CD14-positive monocyte (primary cell): ENCODE results near the gene COPG2. TPM values are rescaled to one million over a fixed set of nuclear protein-coding genes. Genes with fewer than 3 reads are reported as not detected.

Source experiments
- DNase-seq, 3 donors: peaks; one replicate each; pipeline ENCODE4 v3.0.0-alpha.2; 2011 to 2022
- H2AFZ ChIP-seq: 2 replicates; pipeline ENCODE4 v1.6.0; 2012; ENCODE audit warnings: mild to moderate bottlenecking, low read depth, low read length, inconsistent platforms; ENCODE audit not compliant: insufficient read depth, poor library complexity, severe bottlenecking
- H3K27ac ChIP-seq, 2 donors: 1 replicate in 1 of 2; 2 replicates in 1 of 2; pipeline ENCODE4 v1.5.1; 2012 to 2013; ENCODE audit warnings: low read length in 2 of 2, control low read depth in 1 of 2, inconsistent platforms in 1 of 2, low read depth in 1 of 2, mild to moderate bottlenecking in 1 of 2
- H3K27me3 ChIP-seq, 2 donors: one replicate each; pipeline versions ENCODE4 v1.6.0 to v1.6.1; 2011 to 2013; ENCODE audit warnings: low read length in 2 of 2; ENCODE audit not compliant: control insufficient read depth in 2 of 2, insufficient read depth in 2 of 2
- H3K36me3 ChIP-seq, 2 donors: replicated peaks in 1 of 2; 1 replicate in 1 of 2; 2 replicates in 1 of 2; pipeline versions ENCODE4 v1.5.1 to v1.6.1; 2012 to 2013; ENCODE audit warnings: low read length in 2 of 2, control low read depth in 1 of 2, inconsistent platforms in 1 of 2, mild to moderate bottlenecking in 1 of 2; ENCODE audit not compliant: insufficient read depth in 2 of 2, control insufficient read depth in 1 of 2
- H3K4me1 ChIP-seq, 2 donors: 1 replicate in 1 of 2; 2 replicates in 1 of 2; pipeline versions ENCODE4 v1.5.1 to v1.6.1; 2012 to 2013; ENCODE audit warnings: low read length in 2 of 2, control low read depth in 1 of 2, inconsistent platforms in 1 of 2, mild to moderate bottlenecking in 1 of 2, moderate library complexity in 1 of 2; ENCODE audit not compliant: insufficient read depth in 2 of 2, control insufficient read depth in 1 of 2
- H3K4me2 ChIP-seq: replicated peaks from 2 replicates; pipeline ENCODE3; 2012; ENCODE audit warnings: low read length, moderate library complexity, mild to moderate bottlenecking; ENCODE audit not compliant: poor library complexity, severe bottlenecking; ENCODE audit errors: extremely low read depth
- H3K4me3 ChIP-seq, 3 experiments: fragments of 200-600 bp in 1 of 3; sonication (generic) in 1 of 3; replicated peaks in 1 of 3; 1 replicate in 2 of 3; 2 replicates in 1 of 3; pipeline ENCODE4 v1.5.1; 2011 to 2013; ENCODE audit warnings: low read length in 3 of 3, mild to moderate bottlenecking in 3 of 3, control low read depth in 2 of 3, low read depth in 2 of 3, inconsistent platforms in 1 of 3, moderate library complexity in 1 of 3
- H3K79me2 ChIP-seq: 2 replicates; pipeline ENCODE4 v1.6.0; 2012; ENCODE audit warnings: mild to moderate bottlenecking, control low read depth, inconsistent platforms, low read length, moderate library complexity; ENCODE audit not compliant: insufficient read depth
- H3K9ac ChIP-seq: 2 replicates; pipeline ENCODE4 v1.6.0; 2017; ENCODE audit warnings: low read length, mild to moderate bottlenecking; ENCODE audit not compliant: insufficient read depth, poor library complexity, severe bottlenecking
- H3K9me3 ChIP-seq, 2 donors: replicated peaks in 1 of 2; 1 replicate in 1 of 2; 2 replicates in 1 of 2; pipeline versions ENCODE4 v1.5.1 to v1.6.1; 2012 to 2013; ENCODE audit warnings: low read length in 2 of 2, control low read depth in 1 of 2; ENCODE audit not compliant: control insufficient read depth in 1 of 2, insufficient read depth in 1 of 2
- H4K20me1 ChIP-seq: 2 replicates; pipeline ENCODE4 v1.6.0; 2012; ENCODE audit warnings: mild to moderate bottlenecking, low read length, control low read depth, moderate library complexity; ENCODE audit not compliant: insufficient read depth
- H3K27ac Mint-ChIP-seq, 7 donors: one replicate each; pipeline ENCODE4 v1.8.0; 2020; ENCODE audit warnings: mild to moderate bottlenecking in 7 of 7, mixed read lengths in 7 of 7, moderate library complexity in 6 of 7, inconsistent platforms in 2 of 7
- H3K27me3 Mint-ChIP-seq, 3 donors: one replicate each; pipeline ENCODE4 v1.8.0; 2021 to 2022; ENCODE audit warnings: low read depth in 3 of 3, mild to moderate bottlenecking in 3 of 3, mixed read lengths in 3 of 3, moderate library complexity in 3 of 3, inconsistent platforms in 1 of 3
- H3K36me3 Mint-ChIP-seq, 2 donors: one replicate each; pipeline ENCODE4 v1.8.0; 2020; ENCODE audit warnings: mixed read lengths in 2 of 2, inconsistent platforms in 1 of 2, mild to moderate bottlenecking in 1 of 2
- H3K4me1 Mint-ChIP-seq: one replicate; pipeline ENCODE4 v1.8.0; 2020; ENCODE audit warnings: mild to moderate bottlenecking, mixed read lengths
- H3K4me3 Mint-ChIP-seq, 2 donors: one replicate each; pipeline ENCODE4 v1.8.0; 2020; ENCODE audit warnings: mild to moderate bottlenecking in 2 of 2, mixed read lengths in 2 of 2, moderate library complexity in 1 of 2
- H3K9me3 Mint-ChIP-seq, 7 donors: one replicate each; pipeline ENCODE4 v1.8.0; 2020 to 2022; ENCODE audit warnings: mixed read lengths in 7 of 7, mild to moderate bottlenecking in 6 of 7, moderate library complexity in 6 of 7, inconsistent platforms in 2 of 7
- WGBS: methylation state at CpG from one replicate; pipeline ENCODE4 v1.1.5; 2013; ENCODE audit warnings: missing lambda C conversion rate; ENCODE audit not compliant: insufficient coverage; 5-methylcytosine and 5-hydroxymethylcytosine counted together
- intact Hi-C, 2 donors: fragments of 100-400 bp; cut with micrococcal nuclease; formaldehyde crosslinking; loops; one replicate each; pipeline versions ENCODE4 v1.15.0 to v1.15.1; 2023
- polyA plus RNA-seq, 3 donors: library from polyadenylated mRNA; depleted of rRNA in 1 of 3; unstranded in 2 of 3; stranded (reverse) in 1 of 3; fragments of 300-500 nt in 2 of 3; fragments of >200 nt in 1 of 3; fragmentation: Illumina TruSeq in 2 of 3; gene quantifications; 1 replicate in 2 of 3; 2 replicates in 1 of 3; pipeline ENCODE4 v1.2.3, GENCODE V29; 2012 to 2021
- TF ChIP-seq, protein P1 (sequence below): fragments of 200-600 bp; IDR thresholded peaks from one replicate; pipeline ENCODE4 v1.8.0; 2022; ENCODE audit warnings: antibody characterized with exemption, mild to moderate bottlenecking

COPG2 gene
- polyA plus RNA-seq, 3 donors, result 2.7 to 10.3 (median 9.6) TPM

DNA sequence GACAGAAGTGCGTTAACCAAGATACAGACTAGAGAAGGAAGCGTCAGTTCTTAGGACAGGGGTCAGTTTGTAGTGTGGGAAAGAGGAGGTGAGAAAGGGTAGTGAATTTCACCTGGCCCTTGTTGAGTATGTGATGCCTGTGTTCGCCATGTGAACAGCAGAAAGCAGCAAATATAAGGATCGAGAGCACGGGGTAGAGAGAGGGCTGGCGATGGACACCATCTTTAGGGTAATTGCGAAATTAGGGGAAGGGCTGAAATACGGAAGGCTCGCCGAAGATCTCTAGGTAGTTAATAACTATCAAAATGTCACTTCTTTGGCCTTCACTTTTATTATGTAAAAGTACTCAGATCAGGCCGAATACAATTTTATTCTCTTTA is 182.8 kb downstream of the COPG2 start:
- intact Hi-C loops, result no loop called here
- WGBS, result 76% methylated on average over 5 of the region's 11 CpGs
- Histone ChIP-seq H4K20me1 (no peaks in the 10 kb centered on the region), H3K9me3 (peaks cover 0 to 5% of the 10 kb centered on the region in 2 donors), H3K9ac (peak overlapping the region; percentile 53), H3K27ac (no peak overlapping the region), H2AFZ (peak overlapping the region; percentile 99), H3K27me3 (peaks cover 2 to 27% of the 10 kb centered on the region in 2 donors), H3K36me3 (no peaks in the 10 kb centered on the region), H3K4me1 (peaks cover 26 to 32% of the 10 kb centered on the region in 2 donors), H3K4me3 (peak overlapping the region; percentile 55 to 83 (median 82)), H3K4me2 (peak overlapping the region; percentile 95), H3K79me2 (no peaks in the 10 kb centered on the region)
- H3K36me3 Mint-ChIP-seq, result peaks cover 0 to 4% of the 10 kb centered on the region in 2 donors
- H3K27ac Mint-ChIP-seq, result peak overlapping the region in 3 of 7 donors; percentile 13 to 55 (median 15)
- peaks cover 0 to 8% (median 3%) of the 10 kb centered on the region in 7 donors for H3K9me3 Mint-ChIP-seq
- H3K4me1 Mint-ChIP-seq, result peaks cover 32% of the 10 kb centered on the region
- DNase-seq, result no peak
- peak overlapping the region; percentile 90 to 93 for H3K4me3 Mint-ChIP-seq
- TF ChIP-seq, protein P1, sequence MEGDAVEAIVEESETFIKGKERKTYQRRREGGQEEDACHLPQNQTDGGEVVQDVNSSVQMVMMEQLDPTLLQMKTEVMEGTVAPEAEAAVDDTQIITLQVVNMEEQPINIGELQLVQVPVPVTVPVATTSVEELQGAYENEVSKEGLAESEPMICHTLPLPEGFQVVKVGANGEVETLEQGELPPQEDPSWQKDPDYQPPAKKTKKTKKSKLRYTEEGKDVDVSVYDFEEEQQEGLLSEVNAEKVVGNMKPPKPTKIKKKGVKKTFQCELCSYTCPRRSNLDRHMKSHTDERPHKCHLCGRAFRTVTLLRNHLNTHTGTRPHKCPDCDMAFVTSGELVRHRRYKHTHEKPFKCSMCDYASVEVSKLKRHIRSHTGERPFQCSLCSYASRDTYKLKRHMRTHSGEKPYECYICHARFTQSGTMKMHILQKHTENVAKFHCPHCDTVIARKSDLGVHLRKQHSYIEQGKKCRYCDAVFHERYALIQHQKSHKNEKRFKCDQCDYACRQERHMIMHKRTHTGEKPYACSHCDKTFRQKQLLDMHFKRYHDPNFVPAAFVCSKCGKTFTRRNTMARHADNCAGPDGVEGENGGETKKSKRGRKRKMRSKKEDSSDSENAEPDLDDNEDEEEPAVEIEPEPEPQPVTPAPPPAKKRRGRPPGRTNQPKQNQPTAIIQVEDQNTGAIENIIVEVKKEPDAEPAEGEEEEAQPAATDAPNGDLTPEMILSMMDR, result no peak
- H3K27me3 Mint-ChIP-seq, result peaks cover 24 to 34% (median 28%) of the 10 kb centered on the region in 3 donors

DNA sequence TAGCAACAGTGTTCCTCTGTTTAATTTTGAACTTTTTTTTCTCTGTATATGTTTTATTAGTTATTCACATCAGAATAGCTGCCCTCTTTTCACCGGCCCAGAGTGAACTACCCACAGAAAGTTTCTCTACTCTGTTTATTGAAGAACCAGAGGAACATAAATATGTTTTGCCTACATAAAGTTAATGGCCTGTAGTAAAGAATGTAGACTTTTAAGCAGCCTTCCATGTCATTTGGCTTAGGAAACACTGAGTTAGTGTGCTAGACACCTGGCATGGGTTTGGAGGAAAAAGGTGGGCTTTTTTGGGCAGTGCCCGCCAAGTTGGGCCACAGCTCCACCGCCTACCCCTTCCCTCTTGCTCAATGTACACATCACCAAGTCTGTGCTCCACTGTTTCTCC is 185.5 kb downstream of the COPG2 start:
- Mint-ChIP-seq H3K27ac (no peak overlapping the region), H3K4me1 (peaks cover 38% of the 10 kb centered on the region), H3K27me3 (peaks cover 12 to 17% (median 15%) of the 10 kb centered on the region in 3 donors), H3K36me3 (no peaks in the 10 kb centered on the region), H3K9me3 (peaks cover 0 to 12% (median 0%) of the 10 kb centered on the region in 7 donors), H3K4me3 (no peak overlapping the region)
- no peaks in the 10 kb centered on the region for H4K20me1 ChIP-seq
- H3K36me3 ChIP-seq, result no peaks in the 10 kb centered on the region
- H3K9me3 ChIP-seq, result no peaks in the 10 kb centered on the region
- WGBS, result no CpG with 5 or more reads among the region's 3 CpGs
- H3K79me2 ChIP-seq, result no peaks in the 10 kb centered on the region
- H3K27me3 ChIP-seq, result peaks cover 0 to 10% of the 10 kb centered on the region in 2 donors
- DNase-seq, result no peak
- H3K9ac ChIP-seq, result no peak overlapping the region
- intact Hi-C loops, result no loop called here
- no peak overlapping the region for H3K27ac ChIP-seq
- H2AFZ ChIP-seq, result no peak overlapping the region
- peaks cover 31 to 33% of the 10 kb centered on the region in 2 donors for H3K4me1 ChIP-seq
- no peak overlapping the region for H3K4me3 ChIP-seq
- TF ChIP-seq, protein P1, result no peak
- no peak overlapping the region for H3K4me2 ChIP-seq
